A549 treated with DMSO at 1 μM for 4 hours (cell line): ENCODE results near the gene WDR45B. TPM values are rescaled to one million over a fixed set of nuclear protein-coding genes. Genes with fewer than 3 reads are reported as not detected.

Source experiments
- total RNA-seq: library from RNA; stranded (reverse); fragments of 200-300 nt; extraction: Qiagen RNA extraction; gene quantifications from 5 replicates; pipeline ENCODE4 v1.2.3, GENCODE V29; 2022; ENCODE audit warnings: low read depth

The WDR45B gene
- total RNA-seq = 96.4 to 99.9 TPM (median 98.2 TPM) in 5 replicates

DNA sequence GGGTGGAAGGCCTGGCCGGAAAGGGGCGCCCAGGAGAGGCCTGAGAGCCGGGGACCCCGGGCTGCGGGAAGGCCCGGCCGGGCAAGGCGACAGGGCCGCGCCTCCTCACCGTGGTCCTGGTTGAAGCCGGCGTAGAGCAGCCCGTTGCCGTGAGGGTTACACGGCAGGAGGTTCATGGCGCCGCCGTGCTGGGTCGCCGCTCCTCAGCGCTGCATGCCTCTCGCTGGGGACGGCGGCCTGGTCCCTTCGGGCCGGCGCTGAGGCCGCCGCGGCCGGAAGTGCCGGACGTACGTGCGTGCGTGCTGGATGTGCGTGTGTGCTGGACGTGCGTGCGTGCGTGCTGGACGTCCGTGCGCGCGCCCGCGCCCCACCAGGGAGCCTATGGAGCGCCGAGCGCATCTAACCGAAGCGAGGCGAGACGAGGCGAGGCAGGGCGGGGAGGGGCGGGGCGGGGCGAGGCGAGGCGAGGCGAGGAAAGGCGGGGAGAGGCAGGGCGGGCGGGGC lies at the start of gene WDR45B:
Gene WDR45B, minus strand, starts transcription at position 280 of the 504 bp plus-strand sequence. Its CDS starts 104 bp downstream, at position 176.

Other genes with a start within 250 kb of the WDR45B start
- 9.4 to 13.8 TPM (median 13.5 TPM) in 5 replicates for gene HEXD, start 230.1 kb downstream of the WDR45B start, total RNA-seq
- gene OGFOD3, start 229.9 kb downstream of the WDR45B start, total RNA-seq = 19.0 to 25.8 TPM (median 24.4 TPM) in 5 replicates
- gene CYBC1, start 197.7 kb downstream of the WDR45B start, total RNA-seq = 48.3 to 66.8 TPM (median 59.3 TPM) in 5 replicates
- gene NARF, start 189.7 kb downstream of the WDR45B start, total RNA-seq = 48.1 to 65.8 TPM (median 57.5 TPM) in 5 replicates
- 46.4 to 60.3 TPM (median 59.2 TPM) in 5 replicates for gene FOXK2, start 128.7 kb downstream of the WDR45B start, total RNA-seq
- 16.0 to 17.3 TPM (median 16.3 TPM) in 5 replicates for gene RAB40B, start 50.3 kb upstream of the WDR45B start, total RNA-seq
- gene FN3KRP, start 68.3 kb upstream of the WDR45B start, total RNA-seq = 59.8 to 68.5 TPM (median 60.2 TPM) in 5 replicates
- gene FN3K, start 87.2 kb upstream of the WDR45B start, total RNA-seq = 6.6 to 8.3 TPM (median 7.5 TPM) in 5 replicates
- gene TBCD, start 103.6 kb upstream of the WDR45B start, total RNA-seq = 59.8 to 81.1 TPM (median 74.1 TPM) in 5 replicates
- gene ZNF750, start 191.6 kb upstream of the WDR45B start, total RNA-seq = not detected in 5 replicates